ENCODE results near the gene MATN1. TPM values are rescaled to one million over a fixed set of nuclear protein-coding genes. Genes with fewer than 3 reads are reported as not detected.
A peak's percentile ranks its signal among the peaks of the same experiment; 100 is the strongest.

MATN1 gene
- total RNA-seq, 1 donor from 2014 or later, result 0.22 TPM

- DNase-seq, result no peak
- Mint-ChIP-seq H3K4me1 (ENCODE audit: low read depth, unreplicated experiment) (peaks cover 7% of the 10 kb centered on the region), H3K36me3 (ENCODE audit: unreplicated experiment) (no peaks in the 10 kb centered on the region), H3K27me3 (ENCODE audit: unreplicated experiment) (no peaks in the 10 kb centered on the region), H3K4me3 (ENCODE audit: unreplicated experiment) (no peak overlapping the region), H3K9me3 (ENCODE audit: unreplicated experiment) (peaks cover 2% of the 10 kb centered on the region), H3K27ac (ENCODE audit: unreplicated experiment) (no peak overlapping the region)
- TF ChIP-seq, protein P1, sequence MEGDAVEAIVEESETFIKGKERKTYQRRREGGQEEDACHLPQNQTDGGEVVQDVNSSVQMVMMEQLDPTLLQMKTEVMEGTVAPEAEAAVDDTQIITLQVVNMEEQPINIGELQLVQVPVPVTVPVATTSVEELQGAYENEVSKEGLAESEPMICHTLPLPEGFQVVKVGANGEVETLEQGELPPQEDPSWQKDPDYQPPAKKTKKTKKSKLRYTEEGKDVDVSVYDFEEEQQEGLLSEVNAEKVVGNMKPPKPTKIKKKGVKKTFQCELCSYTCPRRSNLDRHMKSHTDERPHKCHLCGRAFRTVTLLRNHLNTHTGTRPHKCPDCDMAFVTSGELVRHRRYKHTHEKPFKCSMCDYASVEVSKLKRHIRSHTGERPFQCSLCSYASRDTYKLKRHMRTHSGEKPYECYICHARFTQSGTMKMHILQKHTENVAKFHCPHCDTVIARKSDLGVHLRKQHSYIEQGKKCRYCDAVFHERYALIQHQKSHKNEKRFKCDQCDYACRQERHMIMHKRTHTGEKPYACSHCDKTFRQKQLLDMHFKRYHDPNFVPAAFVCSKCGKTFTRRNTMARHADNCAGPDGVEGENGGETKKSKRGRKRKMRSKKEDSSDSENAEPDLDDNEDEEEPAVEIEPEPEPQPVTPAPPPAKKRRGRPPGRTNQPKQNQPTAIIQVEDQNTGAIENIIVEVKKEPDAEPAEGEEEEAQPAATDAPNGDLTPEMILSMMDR (IDR thresholded peaks at IDR 0.05; ENCODE audit: partially characterized antibody, unreplicated experiment), result no peak
Observed at GRCh38 chr1:30701258-30701633, 22.1 kb downstream of the MATN1 start.

DNA sequence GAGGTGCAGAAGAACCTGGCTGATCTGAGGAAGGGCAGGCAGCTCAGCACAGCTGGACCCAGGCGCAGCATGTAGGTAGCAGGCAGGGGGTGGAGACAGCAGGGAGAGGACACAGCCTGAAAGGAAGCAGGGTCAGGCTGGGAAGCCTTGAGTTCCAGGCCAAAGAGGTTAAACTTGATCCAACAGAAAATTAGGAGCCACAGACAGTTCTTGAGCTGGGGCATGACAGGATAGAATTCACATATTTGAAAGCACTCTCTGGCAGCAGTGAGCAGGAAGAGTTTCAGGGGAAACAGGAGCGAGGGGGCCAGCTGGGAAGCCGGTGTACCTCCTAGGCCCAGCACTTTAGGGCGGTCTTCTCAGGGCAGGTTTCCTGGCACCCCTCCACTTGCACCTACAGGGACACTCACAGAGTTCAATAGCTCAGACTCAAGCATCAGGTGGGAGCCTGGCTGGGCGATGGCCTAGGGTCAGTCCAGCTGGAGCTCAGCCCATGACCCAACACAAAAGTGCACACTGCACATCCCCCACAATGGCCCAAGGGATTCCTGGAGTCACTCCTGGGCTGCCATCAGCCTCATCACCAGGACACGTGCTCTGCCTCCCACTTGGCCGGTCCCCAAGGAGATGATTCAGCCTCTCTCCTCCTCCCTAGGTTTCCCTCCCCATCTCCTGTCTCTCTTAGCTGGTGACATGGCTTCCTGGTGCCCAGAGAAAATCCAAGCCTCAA is 22.7 kb downstream of the MATN1 start:
- Mint-ChIP-seq H3K4me3 (ENCODE audit: unreplicated experiment) (no peak overlapping the region), H3K36me3 (ENCODE audit: unreplicated experiment) (no peaks in the 10 kb centered on the region), H3K27me3 (ENCODE audit: unreplicated experiment) (no peaks in the 10 kb centered on the region), H3K9me3 (ENCODE audit: unreplicated experiment) (peaks cover 2% of the 10 kb centered on the region), H3K4me1 (ENCODE audit: low read depth, unreplicated experiment) (peaks cover 7% of the 10 kb centered on the region), H3K27ac (ENCODE audit: unreplicated experiment) (no peak overlapping the region)
- DNase-seq, result no peak
- TF ChIP-seq, protein P1 (IDR thresholded peaks at IDR 0.05; ENCODE audit: partially characterized antibody, unreplicated experiment), result no peak

DNA sequence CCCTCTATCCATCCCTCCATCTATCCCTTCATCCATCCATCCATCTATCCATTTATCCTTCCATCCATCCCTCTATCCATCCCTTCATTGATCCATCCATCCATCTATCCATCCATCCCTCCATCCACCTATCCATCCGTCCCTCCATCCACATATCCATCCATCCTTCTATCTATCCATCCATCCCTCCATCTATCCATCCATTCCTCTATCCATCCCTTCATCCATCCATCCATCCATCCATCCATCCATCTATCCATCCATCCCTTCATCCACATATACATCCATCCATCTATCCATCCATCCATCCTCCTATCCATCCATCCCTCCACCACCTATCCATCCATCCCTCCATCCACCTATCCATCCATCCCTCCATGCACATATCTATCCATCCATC is 23.6 kb downstream of the MATN1 start:
- H3K4me3 Mint-ChIP-seq (ENCODE audit: unreplicated experiment), result no peak overlapping the region
- TF ChIP-seq, protein P1 (IDR thresholded peaks at IDR 0.05; ENCODE audit: partially characterized antibody, unreplicated experiment), result no peak
- peaks cover 2% of the 10 kb centered on the region for H3K9me3 Mint-ChIP-seq (ENCODE audit: unreplicated experiment)
- H3K4me1 Mint-ChIP-seq (ENCODE audit: low read depth, unreplicated experiment), result peaks cover 7% of the 10 kb centered on the region
- no peak overlapping the region for H3K27ac Mint-ChIP-seq (ENCODE audit: unreplicated experiment)
- no peak for DNase-seq
- H3K36me3 Mint-ChIP-seq (ENCODE audit: unreplicated experiment), result no peaks in the 10 kb centered on the region
- no peaks in the 10 kb centered on the region for H3K27me3 Mint-ChIP-seq (ENCODE audit: unreplicated experiment)

- DNase-seq, result peak; percentile 39
- Mint-ChIP-seq H3K27ac (ENCODE audit: unreplicated experiment) (no peak overlapping the region), H3K4me3 (ENCODE audit: unreplicated experiment) (no peak overlapping the region), H3K9me3 (ENCODE audit: unreplicated experiment) (no peaks in the 10 kb centered on the region), H3K36me3 (ENCODE audit: unreplicated experiment) (no peaks in the 10 kb centered on the region), H3K27me3 (ENCODE audit: unreplicated experiment) (no peaks in the 10 kb centered on the region), H3K4me1 (ENCODE audit: low read depth, unreplicated experiment) (peaks cover 7% of the 10 kb centered on the region)
- TF ChIP-seq, protein P1 (IDR thresholded peaks at IDR 0.05; ENCODE audit: partially characterized antibody, unreplicated experiment), result no peak
Observed at GRCh38 chr1:30698401-30698981, 24.9 kb downstream of the MATN1 start.

All from glutamatergic neuron (in vitro differentiated cells).